ENCODE results near the gene RNASEH2B.
A peak's percentile ranks its signal among the peaks of the same experiment; 100 is the strongest.

Gene RNASEH2B

DNA sequence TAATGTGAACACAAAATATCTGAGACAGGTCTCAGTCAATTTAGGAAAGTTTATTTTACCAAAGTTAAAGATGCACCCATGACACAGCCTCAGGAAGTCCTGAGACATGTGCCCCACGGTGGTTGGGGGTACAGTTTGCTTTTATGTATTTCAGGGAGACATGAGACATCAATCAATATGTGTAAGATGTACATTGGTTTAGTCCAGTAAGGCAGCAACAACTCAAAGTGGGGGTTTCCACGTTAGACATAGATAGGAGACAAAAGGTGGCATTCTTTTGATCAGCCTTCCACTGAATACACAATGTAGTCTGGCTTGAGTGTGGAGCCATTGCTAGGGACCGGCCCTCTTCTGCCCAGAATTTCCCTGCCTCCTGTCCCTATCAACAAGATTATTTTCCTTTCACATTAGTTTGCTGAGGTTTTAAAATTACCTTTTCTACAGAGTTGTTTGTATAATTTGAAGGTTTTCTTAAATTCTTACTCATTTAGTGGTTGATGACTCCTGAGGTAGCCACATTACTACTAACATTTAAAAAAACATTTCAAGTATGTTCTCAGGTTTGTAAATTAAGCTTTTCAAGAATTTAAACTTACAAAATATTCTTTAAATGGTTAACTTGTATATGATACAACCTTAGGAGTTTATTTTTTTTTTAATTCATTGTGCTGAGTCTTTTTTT is 33.2 kb downstream of the RNASEH2B start:
- no peak for DNase-seq

- no peak for DNase-seq
Measured at GRCh38 chr13:50945669-50946068, 36.1 kb downstream of the RNASEH2B start.

DNA sequence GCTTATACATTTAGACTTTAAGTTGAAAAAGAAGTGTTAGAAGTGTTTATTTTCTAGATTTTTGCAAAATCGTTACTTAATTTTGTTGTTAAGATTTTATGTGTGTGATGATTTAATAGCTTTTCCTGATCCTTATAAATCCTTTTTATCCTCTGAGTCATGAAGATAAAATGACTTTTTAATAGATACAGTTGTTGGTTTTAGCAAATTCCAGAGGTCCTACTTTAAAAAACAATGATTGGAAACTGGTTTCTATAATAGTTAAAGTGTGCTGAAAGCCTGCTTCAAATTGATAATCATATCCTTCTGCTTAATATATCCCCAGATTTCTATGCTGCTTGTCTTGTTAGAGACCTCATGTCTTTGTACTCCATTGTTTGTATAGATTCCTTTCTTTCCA is 39.0 kb downstream of the RNASEH2B start:
- no peak for DNase-seq

GRCh38 chr13:50950849-50951248 is 41.3 kb downstream of the RNASEH2B start:
- DNase-seq = no peak

DNA sequence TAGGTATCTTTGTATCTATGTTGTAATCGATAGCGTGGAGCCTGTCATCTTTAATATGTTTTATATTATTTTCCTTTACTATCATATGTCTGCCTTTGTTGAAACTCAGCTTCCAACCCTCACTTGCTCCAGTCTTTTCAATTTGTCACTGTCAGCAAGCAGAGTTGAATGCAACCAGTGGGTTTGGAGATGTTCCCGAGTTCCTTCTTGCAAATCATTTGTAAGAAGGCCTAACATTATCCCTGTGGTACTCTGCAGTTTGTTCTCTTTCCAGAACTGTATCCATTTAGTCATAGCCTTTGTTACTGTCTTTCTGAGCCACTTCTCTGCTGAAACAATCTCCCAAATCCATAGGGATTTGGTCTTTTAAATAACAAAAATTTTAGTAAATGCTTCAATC is 41.8 kb downstream of the RNASEH2B start:
- DNase-seq = peak; percentile 42

GRCh38 chr13:50955241-50955640 is 45.6 kb downstream of the RNASEH2B start:
- no peak for DNase-seq

DNA sequence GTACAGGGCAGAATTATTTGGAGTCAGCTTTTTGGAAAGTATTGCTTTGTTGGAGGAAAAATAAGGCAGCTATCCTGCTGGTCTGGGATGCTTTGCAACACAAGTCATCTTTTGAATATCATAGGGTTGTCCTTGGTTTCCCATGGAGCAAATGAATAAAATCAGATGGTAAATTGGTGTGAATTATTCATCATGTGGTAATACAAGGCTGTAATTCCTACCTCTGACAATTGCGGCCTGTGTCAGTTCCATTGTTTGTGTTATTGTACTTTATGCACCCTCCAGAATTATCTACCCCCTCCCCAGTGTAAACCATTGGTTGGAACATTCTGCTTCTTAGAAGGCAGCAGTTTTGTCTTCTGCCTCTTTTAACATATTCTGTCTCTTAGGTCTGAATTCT is 46.2 kb downstream of the RNASEH2B start:
- DNase-seq = no peak

GRCh38 chr13:50957620-50958019 is 48.0 kb downstream of the RNASEH2B start:
- DNase-seq = no peak

DNA sequence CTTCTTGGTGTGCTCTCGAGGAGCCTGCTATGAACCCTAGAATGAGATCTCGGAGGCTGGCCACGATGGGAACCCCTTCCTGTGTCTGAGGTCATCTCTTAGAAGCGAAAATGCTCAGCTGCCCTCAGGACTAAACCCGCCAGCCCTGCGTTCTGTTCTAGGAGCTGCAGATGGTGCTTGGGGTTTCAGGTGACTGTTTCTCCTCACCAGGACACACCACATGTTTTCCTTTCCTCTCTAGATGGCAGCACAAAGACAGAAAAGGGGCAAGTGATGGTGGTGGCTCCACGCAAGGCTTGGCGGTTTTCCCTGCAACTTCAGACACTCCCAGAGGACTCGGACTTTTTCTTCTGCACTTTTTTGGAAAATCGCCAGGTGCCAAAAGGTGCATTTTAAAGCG is 60.1 kb downstream of the RNASEH2B start:
- DNase-seq = no peak

DNA sequence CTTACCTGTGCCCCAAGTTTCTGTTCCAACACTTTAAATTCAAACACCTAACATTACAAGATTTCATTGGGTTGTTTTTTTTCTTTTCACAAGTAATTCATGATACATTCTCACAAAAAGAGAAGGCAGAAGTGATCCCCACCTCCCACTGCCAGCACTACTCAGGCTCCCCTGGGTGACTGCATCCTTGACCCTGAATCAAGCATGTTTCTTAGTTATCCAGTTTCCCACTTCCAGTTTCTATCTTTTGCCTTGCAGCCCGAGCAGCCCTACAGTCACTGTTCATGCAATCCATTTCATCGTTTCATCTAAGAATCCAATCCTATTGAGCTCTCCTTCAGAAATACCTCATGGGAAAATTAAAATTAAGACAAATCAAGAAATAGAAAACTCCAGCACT is 61.4 kb downstream of the RNASEH2B start:
- DNase-seq = no peak

DNA sequence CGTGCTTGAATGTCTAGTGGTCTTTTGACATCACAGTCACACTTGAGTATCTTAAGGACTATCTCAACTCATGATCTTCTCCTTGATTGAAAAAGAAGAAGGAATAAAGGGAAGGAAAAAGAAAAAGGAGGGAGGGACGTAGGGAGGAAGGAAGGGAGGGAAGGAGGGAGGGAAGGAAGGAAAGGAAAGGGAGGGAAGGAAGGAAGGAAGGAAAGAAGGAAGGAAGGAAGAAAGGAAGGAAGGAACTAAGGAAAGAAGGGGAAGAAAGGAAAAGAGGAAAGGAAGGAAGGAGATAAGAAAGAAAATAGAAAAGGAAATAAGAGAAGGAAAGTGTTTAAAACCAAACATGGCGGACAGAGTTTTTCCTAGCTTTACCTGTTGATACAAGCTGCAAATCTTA is 64.7 kb downstream of the RNASEH2B start:
- DNase-seq = no peak

DNA sequence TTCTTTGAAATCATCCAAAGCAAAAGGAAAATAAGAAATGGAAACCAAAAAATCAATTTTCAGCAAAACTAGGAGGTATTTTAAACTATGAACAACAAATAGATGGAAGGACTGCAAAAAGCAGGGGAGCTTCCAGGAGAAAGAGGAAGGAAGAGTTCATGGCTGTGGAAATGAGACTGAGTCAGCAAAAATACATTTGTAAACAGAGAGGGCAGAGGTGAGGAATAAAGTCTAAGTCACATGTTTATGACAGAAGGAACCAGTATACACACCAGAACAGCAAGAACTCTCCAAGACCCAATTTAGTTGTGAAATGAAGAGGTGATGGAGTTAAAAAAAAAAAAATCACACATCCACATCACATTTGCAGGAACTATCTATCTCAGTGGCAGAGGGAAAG is 69.6 kb downstream of the RNASEH2B start:
- no peak for DNase-seq

DNA sequence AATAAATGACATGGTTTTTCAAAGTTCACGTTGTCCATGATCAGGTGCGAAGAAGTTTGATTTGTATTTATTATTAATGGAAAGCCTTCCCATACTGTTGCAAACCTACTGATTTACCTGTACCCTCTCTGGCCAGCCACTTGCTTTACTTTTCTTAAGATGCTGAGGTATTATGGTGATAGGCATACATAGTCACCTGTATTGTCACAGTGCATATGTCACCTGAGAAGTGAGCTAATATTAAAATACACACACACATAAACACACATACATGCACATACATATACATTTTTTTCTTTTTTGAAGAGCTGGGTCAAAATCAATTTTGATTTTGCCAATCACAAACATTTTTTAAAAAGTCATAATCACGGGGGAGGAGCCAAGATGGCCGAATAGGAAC is 72.1 kb downstream of the RNASEH2B start:
- DNase-seq = no peak

GRCh38 chr13:50989476-50989875 is 79.9 kb downstream of the RNASEH2B start:
- no peak for DNase-seq

DNA sequence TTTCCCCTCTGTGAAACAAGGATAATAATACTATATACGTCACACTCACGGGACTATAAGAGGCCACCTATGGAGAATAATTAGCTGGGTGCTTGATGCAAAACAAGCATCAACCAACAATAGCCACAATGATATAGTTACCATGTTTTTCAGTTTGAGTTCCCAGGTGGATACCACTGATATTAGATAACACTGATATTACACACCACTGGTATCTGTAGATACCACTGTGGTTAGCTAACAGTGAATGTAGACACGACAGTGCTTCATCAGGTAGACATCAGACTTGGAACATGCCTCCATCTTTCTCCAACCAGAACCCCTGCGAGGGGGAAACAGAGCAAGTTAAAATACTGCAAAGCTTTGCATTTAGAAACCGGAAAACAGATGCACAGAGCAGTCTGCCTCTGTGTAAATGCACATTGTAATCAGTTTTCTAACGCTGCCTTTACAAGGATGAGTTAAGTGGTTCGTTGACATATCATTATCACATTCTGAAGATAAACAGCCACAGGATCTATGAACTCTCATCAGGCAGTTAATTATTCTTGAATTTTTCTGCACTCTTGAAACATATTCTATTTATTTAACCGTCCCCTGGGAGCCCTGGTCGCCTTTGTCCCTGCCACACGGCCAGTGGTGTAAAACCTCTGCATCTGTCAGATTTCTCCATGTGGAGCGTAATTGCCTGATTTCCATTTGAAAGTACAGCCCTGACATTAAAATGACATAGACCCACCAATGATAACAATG is 80.7 kb downstream of the RNASEH2B start:
- no peak for DNase-seq

DNA sequence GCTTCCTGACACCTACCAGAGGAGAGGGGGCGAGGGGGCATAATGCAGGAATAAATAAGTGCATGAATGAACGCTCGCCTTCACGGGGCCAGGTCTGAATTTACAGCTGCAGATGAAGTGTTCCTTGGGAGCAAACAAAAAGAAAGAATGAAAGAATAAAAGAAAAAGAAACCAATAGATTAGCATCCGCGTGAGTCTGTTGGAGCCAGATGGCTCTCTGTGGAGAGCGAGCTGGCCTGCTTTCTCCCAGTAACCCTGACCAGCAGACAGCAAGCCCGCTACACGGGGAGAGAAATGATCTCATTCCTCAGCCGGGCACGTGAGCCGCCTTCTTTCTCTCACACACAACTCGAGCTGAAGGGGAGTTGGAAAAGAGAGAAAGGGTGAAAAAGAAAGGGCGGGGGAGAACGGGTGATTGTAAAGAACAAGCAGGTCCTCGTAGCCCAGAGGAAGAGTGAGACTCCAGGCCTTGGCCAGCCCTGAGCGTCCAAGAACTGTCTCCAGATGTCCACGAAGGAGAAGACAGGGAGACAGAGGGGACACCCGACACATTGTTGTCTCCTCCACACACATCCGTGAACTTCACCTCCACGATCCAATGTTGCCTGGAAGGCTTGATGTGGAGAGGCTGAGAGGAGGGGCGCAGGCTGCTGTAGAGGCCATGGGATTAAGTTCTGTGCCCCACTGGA is 81.4 kb downstream of the RNASEH2B start:
- no peak for DNase-seq

DNA sequence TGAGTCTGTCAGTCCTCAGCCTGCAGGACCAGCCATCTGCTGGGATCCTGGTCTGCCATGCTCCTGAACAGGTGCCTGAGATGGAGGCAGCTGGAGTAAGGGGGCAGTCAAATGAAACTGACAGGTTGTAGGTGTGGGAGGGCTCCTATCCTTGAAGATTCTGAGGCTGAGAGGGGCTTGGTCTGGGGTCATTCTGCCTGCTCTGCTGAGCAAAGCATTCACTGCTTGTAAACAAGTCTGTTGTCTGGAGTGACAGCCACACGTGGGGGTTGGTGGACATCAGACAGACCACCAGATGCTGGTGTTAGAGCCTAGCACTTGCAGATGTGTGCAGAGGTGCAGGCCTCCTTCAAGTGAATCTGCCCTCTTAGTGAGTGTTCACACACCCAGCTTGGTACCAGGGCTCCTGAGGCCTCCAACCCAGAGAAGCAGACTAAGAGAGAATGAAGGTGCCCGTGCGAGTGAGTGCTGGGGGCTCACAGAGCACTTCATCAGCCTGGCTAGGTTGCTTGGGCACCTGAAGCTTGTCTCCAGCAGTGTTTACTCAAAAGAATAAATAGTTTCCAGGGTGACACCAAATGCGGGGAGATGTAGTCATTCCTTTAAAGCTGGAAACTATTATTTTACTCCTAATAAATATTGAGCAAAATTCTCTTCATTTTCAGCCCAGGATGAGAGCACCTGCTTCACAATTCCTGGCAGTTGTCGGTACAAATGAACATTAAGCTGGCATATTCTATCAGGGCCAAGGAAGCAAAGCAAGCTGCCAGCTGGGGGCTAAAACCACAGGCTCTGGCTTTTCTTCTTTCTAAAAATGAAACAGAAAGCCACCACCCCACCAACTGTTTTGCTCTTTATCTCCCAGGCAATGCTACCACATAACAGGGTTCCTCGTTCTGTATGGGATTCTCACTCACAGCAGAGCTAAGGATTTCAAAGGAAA is 82.3 kb downstream of the RNASEH2B start:
- no peak for DNase-seq

DNA sequence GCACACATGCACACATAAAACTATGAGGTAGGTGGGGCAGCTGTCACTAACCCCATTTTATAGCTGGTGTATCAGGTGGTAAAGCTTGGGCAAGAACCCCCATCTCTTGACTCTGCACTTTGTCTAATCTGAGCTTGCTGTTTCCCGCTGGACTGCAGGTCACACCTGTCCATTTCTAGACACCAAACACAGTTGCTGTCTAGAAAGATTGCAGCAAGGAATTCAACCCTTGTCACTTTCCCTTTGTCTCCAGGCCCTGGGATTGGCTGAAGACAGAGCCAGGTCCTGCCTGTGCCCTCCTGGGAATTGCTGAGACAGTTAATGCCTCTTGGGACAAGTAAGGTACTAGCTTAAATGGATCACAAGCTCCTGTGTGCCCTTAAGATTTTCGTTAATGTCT is 83.8 kb downstream of the RNASEH2B start:
- DNase-seq = no peak

DNA sequence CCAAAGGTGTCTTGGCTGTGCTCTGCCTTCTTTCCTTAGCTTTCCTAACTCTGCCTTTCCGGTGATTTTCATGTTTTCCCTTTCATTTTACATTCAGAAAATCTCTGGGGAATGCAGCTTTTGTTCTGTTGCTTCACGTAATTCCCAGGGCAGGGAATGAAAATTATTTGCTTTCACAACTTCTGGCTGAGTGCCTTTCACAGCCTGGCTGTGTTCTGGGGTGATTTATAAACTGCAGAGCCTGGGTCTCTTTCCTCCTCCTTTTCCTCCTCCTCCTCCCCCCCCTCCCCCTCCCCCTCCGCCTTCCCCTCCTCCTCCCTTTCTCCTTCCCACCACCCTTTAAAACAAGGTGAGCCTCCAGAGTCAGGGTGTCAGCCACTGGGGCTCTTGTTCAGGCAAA is 84.3 kb downstream of the RNASEH2B start:
- DNase-seq = no peak

- no peak for DNase-seq
Measured at GRCh38 chr13:50994651-50995050, 85.1 kb downstream of the RNASEH2B start.

GRCh38 chr13:50995854-50996253 is 86.3 kb downstream of the RNASEH2B start:
- no peak for DNase-seq

DNA sequence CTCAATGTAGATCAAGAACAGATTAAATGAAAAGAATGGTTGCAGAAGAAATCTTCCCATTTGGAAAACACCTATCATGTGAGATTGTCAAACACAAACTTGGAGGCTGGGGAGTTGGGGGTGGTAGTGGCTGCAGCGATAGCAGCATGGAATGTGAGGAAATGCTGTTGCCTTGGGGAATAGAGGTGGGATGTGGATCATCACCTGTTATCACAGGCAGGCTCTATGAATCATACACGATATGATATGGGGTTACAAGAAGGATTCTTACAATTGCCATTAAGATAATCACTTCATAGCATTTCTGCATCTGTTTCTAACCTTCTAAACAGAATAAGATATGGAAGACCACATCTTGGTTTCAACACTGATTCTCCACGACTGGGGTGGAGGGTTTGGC is 88.7 kb downstream of the RNASEH2B start:
- no peak for DNase-seq

GRCh38 chr13:50999641-51000040 is 90.0 kb downstream of the RNASEH2B start:
- no peak for DNase-seq
